Activated naive CD8-positive, alpha-beta T cell treated with anti-CD3 and anti-CD28 coated beads, Interleukin-2, amount 50 U/mL, for 24 hours (primary cell): ENCODE data around the gene CCDC14.
"Not testable (repeated sequence)": the region's sequence is repeated elsewhere in the genome, so short reads cannot be mapped to it uniquely, and the experiment has no call there.

Experiments used
- ATAC-seq: fragments of 150-1000 bp; cut with Tn5 transposase; one replicate; pipeline ENCODE4 v1.10.0; 2021
- DNase-seq: peaks from one replicate; pipeline ENCODE4 v3.0.0; 2021
- H3K27ac Mint-ChIP-seq: one replicate; pipeline ENCODE4 v1.8.0; 2021; ENCODE audit warnings: mild to moderate bottlenecking, mixed read lengths
- H3K27me3 Mint-ChIP-seq: one replicate; pipeline ENCODE4 v1.8.0; 2021; ENCODE audit warnings: mixed read lengths
- H3K36me3 Mint-ChIP-seq: one replicate; pipeline ENCODE4 v1.8.0; 2021; ENCODE audit warnings: low read depth, mixed read lengths
- H3K4me1 Mint-ChIP-seq: one replicate; pipeline ENCODE4 v1.8.0; 2021; ENCODE audit warnings: mixed read lengths
- H3K4me3 Mint-ChIP-seq: one replicate; pipeline ENCODE4 v1.8.0; 2021; ENCODE audit warnings: mild to moderate bottlenecking, moderate library complexity, mixed read lengths
- H3K9me3 Mint-ChIP-seq: one replicate; pipeline ENCODE4 v1.8.0; 2021; ENCODE audit warnings: mixed read lengths

CCDC14 gene

GRCh38 chr3:123979525-123980501, 18.8 kb upstream of the CCDC14 start:
- not testable (repeated sequence) for H3K9me3 Mint-ChIP-seq, H3K36me3 Mint-ChIP-seq, H3K27ac Mint-ChIP-seq, H3K4me1 Mint-ChIP-seq, H3K4me3 Mint-ChIP-seq
- ATAC-seq (peak; percentile 73), DNase-seq (peak; percentile 5)
- peaks cover 32% of the 10 kb centered on the region for H3K27me3 Mint-ChIP-seq

GRCh38 chr3:123976904-123977303, 15.9 kb upstream of the CCDC14 start:
- not testable (repeated sequence) for DNase-seq, H3K36me3 Mint-ChIP-seq, H3K9me3 Mint-ChIP-seq, H3K4me1 Mint-ChIP-seq, H3K27ac Mint-ChIP-seq, ATAC-seq, H3K4me3 Mint-ChIP-seq
- H3K27me3 Mint-ChIP-seq = peaks cover 12% of the 10 kb centered on the region

DNA sequence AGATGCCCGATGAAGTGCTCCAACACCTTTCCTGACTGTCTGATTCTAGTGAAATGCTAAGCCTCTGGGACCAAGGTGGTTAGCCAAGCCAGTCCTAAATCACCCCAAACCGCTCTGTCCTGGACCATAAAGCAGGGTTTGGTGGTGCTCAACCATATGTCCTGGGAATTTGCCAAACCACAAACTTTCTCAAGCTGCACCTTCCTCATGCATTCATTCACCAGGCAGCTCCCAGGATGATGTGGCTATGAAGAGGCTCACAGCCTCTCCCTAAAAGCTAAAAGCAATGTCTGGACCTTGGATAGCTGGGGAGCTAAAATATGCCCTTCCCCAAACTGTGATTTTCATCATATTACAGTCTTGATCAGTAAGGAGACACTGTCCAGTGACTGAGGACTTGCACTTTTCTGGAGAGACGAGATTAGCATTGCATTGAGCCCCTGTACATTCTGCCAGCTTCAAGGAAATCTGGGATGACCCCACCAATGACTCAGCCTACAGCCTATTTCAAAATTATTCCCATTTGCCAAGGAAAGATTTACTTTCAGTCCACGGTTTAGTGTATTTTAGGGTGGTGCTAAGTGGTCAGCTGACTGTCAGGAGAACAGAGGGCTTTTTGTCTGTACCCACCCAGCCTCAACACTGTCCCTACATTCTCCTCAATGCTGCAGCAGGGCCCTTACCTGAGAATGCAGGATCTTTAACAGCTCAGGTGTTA, 15.3 kb upstream of the CCDC14 start:
- not testable (repeated sequence) for ATAC-seq, DNase-seq, H3K27ac Mint-ChIP-seq, H3K36me3 Mint-ChIP-seq, H3K4me3 Mint-ChIP-seq, H3K4me1 Mint-ChIP-seq, H3K9me3 Mint-ChIP-seq
- H3K27me3 Mint-ChIP-seq = peaks cover 15% of the 10 kb centered on the region

DNA sequence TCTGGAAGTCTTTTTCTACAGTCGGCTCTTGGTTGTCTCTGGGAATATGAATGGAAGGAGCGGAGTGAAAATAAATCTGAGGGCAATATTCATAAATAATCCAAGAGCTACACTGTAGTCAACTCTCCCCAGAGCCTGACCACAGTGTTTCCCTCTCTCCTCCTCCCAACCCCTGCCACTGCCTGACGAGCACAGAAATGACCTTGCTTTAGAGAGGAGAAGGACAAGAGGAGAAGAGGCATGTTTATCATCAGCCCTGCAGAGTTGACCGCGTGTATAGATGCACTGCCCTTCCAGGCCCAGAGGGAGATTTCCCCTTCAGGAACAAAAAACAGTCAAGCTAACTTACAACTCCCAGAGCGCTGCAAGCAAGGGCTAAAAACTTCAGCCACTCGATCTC, 14.0 kb upstream of the CCDC14 start:
- DNase-seq, H3K9me3 Mint-ChIP-seq, H3K4me3 Mint-ChIP-seq, H3K27me3 Mint-ChIP-seq, ATAC-seq, H3K36me3 Mint-ChIP-seq, H3K27ac Mint-ChIP-seq, H3K4me1 Mint-ChIP-seq: not testable (repeated sequence)

- peaks cover 20% of the 10 kb centered on the region for H3K27me3 Mint-ChIP-seq
- DNase-seq = no peak
- no peak overlapping the region for H3K27ac Mint-ChIP-seq
- H3K9me3 Mint-ChIP-seq = no peaks in the 10 kb centered on the region
- H3K36me3 Mint-ChIP-seq = no peaks in the 10 kb centered on the region
- ATAC-seq = no peak
- no peaks in the 10 kb centered on the region for H3K4me1 Mint-ChIP-seq
- no peak overlapping the region for H3K4me3 Mint-ChIP-seq
Measured at GRCh38 chr3:123971406-123971805, 10.4 kb upstream of the CCDC14 start.

DNA sequence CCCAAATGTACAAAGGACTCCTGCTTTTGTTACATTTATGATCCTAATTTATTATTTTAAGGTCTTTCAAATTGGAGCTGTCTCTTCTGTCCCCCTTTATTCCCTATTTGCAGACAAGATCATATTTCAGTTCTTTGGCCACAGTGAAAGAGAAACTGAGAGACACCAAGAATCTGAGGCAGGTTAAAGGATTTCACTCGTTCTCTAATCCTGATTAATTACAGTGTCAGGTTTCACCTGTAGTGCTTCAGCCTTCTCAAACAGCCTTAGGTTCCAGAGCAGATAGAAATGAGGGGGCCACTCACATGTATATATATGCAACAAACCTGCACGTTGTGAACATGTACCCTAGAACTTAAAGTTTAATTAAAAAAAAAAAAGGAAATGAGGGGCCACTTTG, 6.2 kb upstream of the CCDC14 start:
- DNase-seq, H3K9me3 Mint-ChIP-seq, H3K4me1 Mint-ChIP-seq, H3K36me3 Mint-ChIP-seq, H3K27ac Mint-ChIP-seq, H3K4me3 Mint-ChIP-seq, ATAC-seq: not testable (repeated sequence)
- H3K27me3 Mint-ChIP-seq = peaks cover 24% of the 10 kb centered on the region

GRCh38 chr3:123966799-123967198, 5.8 kb upstream of the CCDC14 start:
- not testable (repeated sequence) for DNase-seq, ATAC-seq, H3K4me3 Mint-ChIP-seq, H3K27ac Mint-ChIP-seq, H3K4me1 Mint-ChIP-seq, H3K36me3 Mint-ChIP-seq, H3K9me3 Mint-ChIP-seq
- peaks cover 24% of the 10 kb centered on the region for H3K27me3 Mint-ChIP-seq

DNA sequence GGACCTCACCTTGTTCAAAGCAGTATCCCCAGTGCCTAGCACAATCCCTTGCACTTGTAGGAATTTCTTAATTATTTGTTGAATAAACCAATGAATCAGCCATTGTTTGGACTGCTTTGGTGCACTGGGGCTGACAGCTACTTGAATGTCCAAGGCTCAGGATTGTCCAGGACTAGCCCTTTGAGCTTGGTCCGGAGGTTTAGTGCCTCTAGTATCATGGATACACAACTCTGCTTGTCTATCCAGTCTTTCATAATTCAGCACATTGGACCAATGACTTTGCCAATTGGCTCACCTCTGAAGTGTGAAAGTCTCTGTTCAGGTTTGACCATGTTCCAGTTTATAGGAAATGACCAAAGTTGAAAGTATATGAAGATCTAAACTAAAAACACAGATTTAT, 3.8 kb upstream of the CCDC14 start:
- not testable (repeated sequence) for H3K4me3 Mint-ChIP-seq, H3K9me3 Mint-ChIP-seq, H3K27ac Mint-ChIP-seq, ATAC-seq, H3K36me3 Mint-ChIP-seq, DNase-seq, H3K4me1 Mint-ChIP-seq
- H3K27me3 Mint-ChIP-seq = peaks cover 19% of the 10 kb centered on the region

- peaks cover 6% of the 10 kb centered on the region for H3K36me3 Mint-ChIP-seq
- H3K9me3 Mint-ChIP-seq = no peaks in the 10 kb centered on the region
- peak overlapping the region; percentile 84 for H3K27ac Mint-ChIP-seq
- H3K4me1 Mint-ChIP-seq = peaks cover 28% of the 10 kb centered on the region
- DNase-seq = no peak
- ATAC-seq = no peak
- peak overlapping the region; percentile 90 for H3K4me3 Mint-ChIP-seq
- peaks cover 7% of the 10 kb centered on the region for H3K27me3 Mint-ChIP-seq
Measured at GRCh38 chr3:123961508-123961856, 453 bp upstream of the CCDC14 start.

GRCh38 chr3:123953735-123954134, 7.3 kb downstream of the CCDC14 start:
- H3K9me3 Mint-ChIP-seq = no peaks in the 10 kb centered on the region
- H3K27me3 Mint-ChIP-seq = no peaks in the 10 kb centered on the region
- ATAC-seq (no peak), DNase-seq (no peak)
- H3K36me3 Mint-ChIP-seq = peaks cover 36% of the 10 kb centered on the region
- H3K4me1 Mint-ChIP-seq = peaks cover 10% of the 10 kb centered on the region
- H3K27ac Mint-ChIP-seq = no peak overlapping the region
- H3K4me3 Mint-ChIP-seq = no peak overlapping the region

DNA sequence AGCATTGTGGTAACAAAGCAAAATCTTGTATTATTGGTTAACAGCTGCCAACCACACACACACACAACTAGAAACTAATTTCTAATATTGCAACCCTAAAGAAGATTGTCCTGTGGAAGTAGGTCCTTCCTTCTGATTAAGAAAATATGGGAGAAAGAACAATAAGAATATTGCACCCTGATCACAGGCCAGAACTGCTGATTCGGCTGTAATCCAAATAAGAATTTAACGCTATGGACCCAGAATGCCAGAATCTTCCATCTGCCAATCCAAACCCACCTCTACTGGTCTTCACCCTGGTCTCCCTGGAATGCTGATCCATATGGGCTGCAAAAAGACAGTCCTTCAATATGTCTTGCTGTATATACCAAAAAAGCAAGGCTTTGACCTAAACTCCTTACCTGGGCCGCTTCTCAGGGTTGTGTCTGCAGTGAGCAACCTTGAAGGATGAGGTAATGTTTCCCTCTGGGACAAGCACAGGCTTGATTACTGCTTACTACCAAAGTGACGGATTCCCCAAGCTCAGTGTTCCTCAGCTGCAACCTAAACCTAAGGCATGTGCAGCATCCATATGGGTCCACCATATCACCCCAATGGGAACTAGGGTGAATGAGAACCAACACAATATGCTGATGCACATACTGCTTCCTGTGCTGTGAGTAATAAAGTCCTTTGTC, 8.0 kb downstream of the CCDC14 start:
- ATAC-seq = no peak
- DNase-seq = no peak
- H3K9me3 Mint-ChIP-seq = no peaks in the 10 kb centered on the region
- no peak overlapping the region for H3K27ac Mint-ChIP-seq
- H3K4me3 Mint-ChIP-seq = no peak overlapping the region
- H3K4me1 Mint-ChIP-seq = peaks cover 3% of the 10 kb centered on the region
- H3K27me3 Mint-ChIP-seq = no peaks in the 10 kb centered on the region
- H3K36me3 Mint-ChIP-seq = peaks cover 38% of the 10 kb centered on the region

- Mint-ChIP-seq H3K27me3 (no peaks in the 10 kb centered on the region), H3K9me3 (no peaks in the 10 kb centered on the region), H3K4me3 (no peak overlapping the region), H3K4me1 (no peaks in the 10 kb centered on the region), H3K27ac (no peak overlapping the region), H3K36me3 (peaks cover 40% of the 10 kb centered on the region)
- no peak for ATAC-seq
- no peak for DNase-seq
Measured at GRCh38 chr3:123951522-123952447, 9.2 kb downstream of the CCDC14 start.

DNA sequence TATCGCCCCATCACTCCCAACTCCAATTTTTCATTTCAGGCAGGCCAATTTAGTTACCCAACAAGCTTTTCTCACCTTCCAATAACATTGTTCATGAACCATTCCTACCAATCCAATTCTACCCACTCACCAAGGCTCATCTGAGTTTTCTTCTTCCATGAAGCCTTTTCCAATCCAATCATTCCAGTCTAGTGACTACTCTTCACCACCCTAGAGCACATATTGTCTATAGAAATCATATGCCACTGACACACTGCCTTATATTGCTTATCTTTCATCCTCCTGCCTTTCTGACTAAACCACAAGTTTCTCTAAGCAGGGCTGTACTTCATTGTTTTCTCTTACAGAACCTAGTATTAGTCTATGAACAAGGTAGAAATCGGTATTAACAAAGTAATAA, 11.4 kb downstream of the CCDC14 start:
- ATAC-seq (no peak), DNase-seq (no peak)
- H3K27ac Mint-ChIP-seq = no peak overlapping the region
- no peak overlapping the region for H3K4me3 Mint-ChIP-seq
- peaks cover 42% of the 10 kb centered on the region for H3K36me3 Mint-ChIP-seq
- no peaks in the 10 kb centered on the region for H3K4me1 Mint-ChIP-seq
- H3K9me3 Mint-ChIP-seq = no peaks in the 10 kb centered on the region
- H3K27me3 Mint-ChIP-seq = no peaks in the 10 kb centered on the region

GRCh38 chr3:123948449-123948848, 12.6 kb downstream of the CCDC14 start:
- Mint-ChIP-seq H3K36me3 (peaks cover 50% of the 10 kb centered on the region), H3K27ac (no peak overlapping the region), H3K4me1 (no peaks in the 10 kb centered on the region), H3K4me3 (no peak overlapping the region), H3K27me3 (no peaks in the 10 kb centered on the region), H3K9me3 (no peaks in the 10 kb centered on the region)
- no peak for ATAC-seq
- DNase-seq = no peak
